Measurements from ENCODE around the gene IRF7. TPM values are rescaled to one million over a fixed set of nuclear protein-coding genes. Genes with fewer than 3 reads are reported as not detected.

IRF7 gene
- polyA plus RNA-seq, 2 of the 4 experiments (the other 2 are of a cell fraction): 2.0 to 3.1 TPM

DNA sequence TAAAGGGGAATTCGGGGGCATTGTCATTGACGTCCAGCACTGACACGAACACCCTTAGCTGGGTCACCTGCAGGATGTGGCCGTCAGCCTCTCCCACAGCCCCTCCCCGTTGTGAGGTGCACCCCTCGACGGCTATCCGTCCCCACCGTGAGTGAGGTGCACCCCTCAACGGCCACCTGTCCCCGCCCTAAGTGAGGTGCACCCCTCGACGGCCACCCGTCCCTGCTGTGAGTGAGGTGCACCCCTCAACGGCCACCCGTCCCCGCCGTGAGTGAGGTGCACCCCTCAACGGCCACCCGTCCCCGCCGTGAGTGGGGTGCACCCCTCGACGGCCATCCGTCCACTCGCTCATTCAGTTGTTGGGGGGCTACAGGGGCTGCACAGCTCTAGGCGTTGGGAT is 6.1 kb upstream of the IRF7 start:
- POLR2A ChIA-PET: no interaction called here
- DNase-seq (ENCODE audit: low read depth in 1 of 2, low spot score in 1 of 2) (no peak), ATAC-seq (no peak), FAIRE-seq (no peak)
- H3K27ac ChIP-seq: no peak overlapping the region
- no peak overlapping the region for H3K4me2 ChIP-seq
- peaks cover 21% of the 10 kb centered on the region for H3K4me1 ChIP-seq
- 87% methylated on average over 23 of the region's 27 CpGs for WGBS (ENCODE audit: missing lambda C conversion rate)
- CTCF ChIA-PET: no interaction called here
- H3K9me3 ChIP-seq: no peaks in the 10 kb centered on the region
- TF ChIP-seq, protein P1, sequence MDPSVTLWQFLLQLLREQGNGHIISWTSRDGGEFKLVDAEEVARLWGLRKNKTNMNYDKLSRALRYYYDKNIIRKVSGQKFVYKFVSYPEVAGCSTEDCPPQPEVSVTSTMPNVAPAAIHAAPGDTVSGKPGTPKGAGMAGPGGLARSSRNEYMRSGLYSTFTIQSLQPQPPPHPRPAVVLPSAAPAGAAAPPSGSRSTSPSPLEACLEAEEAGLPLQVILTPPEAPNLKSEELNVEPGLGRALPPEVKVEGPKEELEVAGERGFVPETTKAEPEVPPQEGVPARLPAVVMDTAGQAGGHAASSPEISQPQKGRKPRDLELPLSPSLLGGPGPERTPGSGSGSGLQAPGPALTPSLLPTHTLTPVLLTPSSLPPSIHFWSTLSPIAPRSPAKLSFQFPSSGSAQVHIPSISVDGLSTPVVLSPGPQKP (IDR thresholded peaks at IDR 0.05; ENCODE audit: low read depth, low read length): no peak
- TF ChIP-seq POLR2A (IDR thresholded peaks at IDR 0.05; ENCODE audit: low read length) (no peak), RARB (CRISPR knock-in tag; IDR thresholded peaks at IDR 0.05) (no peak), HDAC2 (IDR thresholded peaks at IDR 0.05) (no peak), HES2 (IDR thresholded peaks at IDR 0.05) (no peak)
- H3K4me3 ChIP-seq: no peak overlapping the region

DNA sequence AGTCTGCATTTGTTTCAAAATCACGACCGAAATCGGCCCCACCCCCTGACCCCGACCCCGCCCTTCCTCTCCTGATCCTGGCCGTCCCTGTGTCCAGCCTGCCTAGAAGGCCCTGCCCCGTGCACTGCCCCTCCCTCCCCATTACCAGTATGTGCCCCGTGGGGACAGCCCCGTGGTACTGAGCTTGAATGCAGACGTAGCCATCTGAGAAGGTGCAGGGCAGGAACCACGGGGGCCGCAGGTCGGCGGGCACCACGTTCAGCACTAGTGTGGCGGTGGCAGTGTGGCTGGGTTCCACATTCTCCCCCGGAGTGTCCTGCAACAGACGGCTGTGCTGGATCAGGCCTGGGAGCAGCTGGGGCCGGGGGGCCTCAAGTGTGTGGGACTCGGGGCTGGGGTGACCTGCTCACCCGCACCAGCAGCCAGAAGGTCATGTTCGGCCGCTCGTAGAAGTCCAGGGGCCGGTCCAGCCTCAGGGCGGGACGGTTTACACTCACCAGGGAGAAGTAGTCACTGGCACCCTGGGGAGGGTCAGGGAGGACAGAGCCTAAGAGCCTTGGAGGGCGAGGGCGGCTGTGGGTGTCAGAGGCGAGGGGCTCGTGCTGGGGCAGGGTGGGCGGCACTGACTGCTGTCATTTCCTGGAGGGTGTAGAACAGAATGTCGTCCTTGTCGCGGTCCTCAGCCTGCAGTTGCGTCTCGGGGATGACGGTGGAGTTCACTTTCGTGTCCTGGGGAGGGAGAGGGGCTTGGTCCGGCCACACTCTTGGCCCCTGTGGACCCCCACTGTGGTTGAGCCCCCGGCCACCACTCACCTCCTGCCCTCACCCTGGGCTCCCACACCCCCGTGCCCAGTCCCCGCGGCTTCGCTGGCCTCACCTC is 5.4 kb upstream of the IRF7 start:
- Histone ChIP-seq H3K4me2 (no peak overlapping the region), H3K9me3 (no peaks in the 10 kb centered on the region), H3K27ac (no peak overlapping the region), H3K4me1 (peaks cover 24% of the 10 kb centered on the region), H3K4me3 (no peak overlapping the region)
- ChIA-PET CTCF (no interaction called here), POLR2A (no interaction called here)
- ATAC-seq (no peak), FAIRE-seq (no peak), DNase-seq (ENCODE audit: low read depth in 1 of 2, low spot score in 1 of 2) (no peak)
- TF ChIP-seq HEYL (CRISPR knock-in tag; IDR thresholded peaks at IDR 0.05): no peak
- no peak for TF ChIP-seq BHLHE40 (IDR thresholded peaks at IDR 0.05; ENCODE audit: low read depth, low read length)
- TF ChIP-seq, protein P2, sequence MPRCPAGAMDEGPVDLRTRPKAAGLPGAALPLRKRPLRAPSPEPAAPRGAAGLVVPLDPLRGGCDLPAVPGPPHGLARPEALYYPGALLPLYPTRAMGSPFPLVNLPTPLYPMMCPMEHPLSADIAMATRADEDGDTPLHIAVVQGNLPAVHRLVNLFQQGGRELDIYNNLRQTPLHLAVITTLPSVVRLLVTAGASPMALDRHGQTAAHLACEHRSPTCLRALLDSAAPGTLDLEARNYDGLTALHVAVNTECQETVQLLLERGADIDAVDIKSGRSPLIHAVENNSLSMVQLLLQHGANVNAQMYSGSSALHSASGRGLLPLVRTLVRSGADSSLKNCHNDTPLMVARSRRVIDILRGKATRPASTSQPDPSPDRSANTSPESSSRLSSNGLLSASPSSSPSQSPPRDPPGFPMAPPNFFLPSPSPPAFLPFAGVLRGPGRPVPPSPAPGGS (IDR thresholded peaks at IDR 0.05): no peak
- TF ChIP-seq EHF (CRISPR knock-in tag; IDR thresholded peaks at IDR 0.05): no peak
- TF ChIP-seq RARB (CRISPR knock-in tag; IDR thresholded peaks at IDR 0.05): no peak
- no peak for TF ChIP-seq REST (IDR thresholded peaks at IDR 0.05)
- no peak for TF ChIP-seq ESRRA (IDR thresholded peaks at IDR 0.05; ENCODE audit: borderline replicate concordance, low read length)
- TF ChIP-seq JUNB (IDR thresholded peaks at IDR 0.05): no peak
- TF ChIP-seq KDM1A (IDR thresholded peaks at IDR 0.05; ENCODE audit: low read depth): no peak
- TF ChIP-seq RCOR1 (IDR thresholded peaks at IDR 0.05; ENCODE audit: low read depth, low read length): no peak
- TF ChIP-seq TFCP2L1 (CRISPR knock-in tag; IDR thresholded peaks at IDR 0.05): no peak
- no peak for TF ChIP-seq HES2 (IDR thresholded peaks at IDR 0.05)
- TF ChIP-seq E2F6 (IDR thresholded peaks at IDR 0.05; ENCODE audit: borderline replicate concordance, low read depth): no peak
- no peak for TF ChIP-seq CHD4 (IDR thresholded peaks at IDR 0.05; ENCODE audit: borderline replicate concordance)
- TF ChIP-seq, protein P1 (IDR thresholded peaks at IDR 0.05; ENCODE audit: low read depth, low read length): no peak
- TF ChIP-seq GATA3 (IDR thresholded peaks at IDR 0.05; ENCODE audit: borderline replicate concordance): no peak
- TF ChIP-seq SREBF2 (IDR thresholded peaks at IDR 0.05): no peak
- TF ChIP-seq ZSCAN20 (CRISPR knock-in tag; IDR thresholded peaks at IDR 0.05): no peak
- 77% methylated on average over 26 of the region's 45 CpGs for WGBS (ENCODE audit: missing lambda C conversion rate)

Measured in A549 (cell line).